Caco-2 (cell line): Measurements from ENCODE around the gene HNRNPUL1. TPM values are rescaled to one million over a fixed set of nuclear protein-coding genes. Genes with fewer than 3 reads are reported as not detected.
"Not testable (repeated sequence)": the region's sequence is repeated elsewhere in the genome, so short reads cannot be mapped to it uniquely, and the experiment has no call there.

Experiments
- BruUV-seq: library from RNA; stranded (reverse); fragments of 400-500 nt; replicated peaks from 2 replicates; lab custom pipeline; 2021; lab: Mats Ljungman, UMichigan
- CTCF ChIA-PET: fragments of 300-600 bp; sonication (Branson Sonifier 250); formaldehyde crosslinking; loops from one replicate; lab custom pipeline; 2022; ENCODE audit warnings: antibody characterized with exemption; lab: Charles Lee
- POLR2A ChIA-PET: fragments of 300-600 bp; sonication (Branson Sonifier 250); formaldehyde crosslinking; loops from one replicate; lab custom pipeline; 2022; ENCODE audit warnings: antibody characterized with exemption; lab: Charles Lee
- DNase-seq, 2 experiments: peaks; one replicate each; pipeline versions ENCODE4 v3.0.0 to v3.0.0-alpha.2; 2020 to 2022
- H3K27me3 ChIP-seq: replicated peaks from 2 replicates; pipeline ENCODE4 v1.6.0; 2011; ENCODE audit warnings: low read length; ENCODE audit not compliant: control insufficient read depth, insufficient read depth
- H3K36me3 ChIP-seq: 2 replicates; pipeline ENCODE4 v1.5.1; 2011; ENCODE audit warnings: low read length; ENCODE audit not compliant: control insufficient read depth, insufficient read depth
- H3K4me1 ChIP-seq: fragments of 250-450 bp; sonication (Bioruptor Pico); 2 replicates; pipeline ENCODE4 v1.5.1; 2020; ENCODE audit warnings: mild to moderate bottlenecking
- H3K4me3 ChIP-seq: 2 replicates; pipeline ENCODE4 v1.5.1; 2011; ENCODE audit warnings: low read depth, mild to moderate bottlenecking, control low read depth, low read length
- H3K9me3 ChIP-seq: fragments of 250-450 bp; sonication (Bioruptor Pico); 2 replicates; pipeline ENCODE4 v1.5.1; 2020; ENCODE audit warnings: mild to moderate bottlenecking, moderate library complexity
- H3K27ac Mint-ChIP-seq: one replicate; pipeline ENCODE4 v1.8.0; 2022; ENCODE audit warnings: mixed read lengths; ENCODE audit not compliant: unreplicated experiment
- H3K27me3 Mint-ChIP-seq: one replicate; pipeline ENCODE4 v1.8.0; 2022; ENCODE audit warnings: mixed read lengths; ENCODE audit not compliant: insufficient read depth, unreplicated experiment
- H3K36me3 Mint-ChIP-seq: one replicate; pipeline ENCODE4 v1.8.0; 2022; ENCODE audit warnings: mild to moderate bottlenecking, mixed read lengths; ENCODE audit not compliant: insufficient read depth, unreplicated experiment
- H3K4me1 Mint-ChIP-seq: one replicate; pipeline ENCODE4 v1.8.0; 2022; ENCODE audit warnings: low read depth, mixed read lengths; ENCODE audit not compliant: unreplicated experiment
- H3K4me3 Mint-ChIP-seq: one replicate; pipeline ENCODE4 v1.8.0; 2022; ENCODE audit warnings: mild to moderate bottlenecking, moderate library complexity, mixed read lengths; ENCODE audit not compliant: unreplicated experiment
- H3K9me3 Mint-ChIP-seq: one replicate; pipeline ENCODE4 v1.8.0; 2022; ENCODE audit warnings: mixed read lengths; ENCODE audit not compliant: unreplicated experiment
- CTCF ChIP-seq, 2 experiments: fragments of 200-600 bp in 1 of 2; IDR thresholded peaks; 1 replicate in 1 of 2; 2 replicates in 1 of 2; pipeline versions ENCODE4 v1.5.1 to v1.8.0; 2011 to 2022; ENCODE audit warnings: antibody characterized with exemption in 1 of 2, control low read depth in 1 of 2, inconsistent platforms in 1 of 2, low read depth in 1 of 2, low read length in 1 of 2, mild to moderate bottlenecking in 1 of 2, moderate library complexity in 1 of 2; ENCODE audit not compliant: insufficient read depth in 1 of 2, severe bottlenecking in 1 of 2, unreplicated experiment in 1 of 2
- intact Hi-C: fragments of 100-400 bp; cut with micrococcal nuclease; formaldehyde crosslinking; loops from one replicate; pipeline ENCODE4 v1.10.0; 2022; ENCODE audit not compliant: unreplicated experiment
- total RNA-seq: library from RNA; stranded (reverse); gene quantifications from 2 replicates; pipeline ENCODE4 v1.2.3, GENCODE V29; 2022

HNRNPUL1 gene
- total RNA-seq, 1 experiment from 2014 or later, result 322 TPM

- Mint-ChIP-seq H3K9me3 (no peaks in the 10 kb centered on the region), H3K4me3 (no peak overlapping the region), H3K36me3 (peaks cover 99% of the 10 kb centered on the region), H3K4me1 (no peaks in the 10 kb centered on the region), H3K27ac (no peak overlapping the region), H3K27me3 (no peaks in the 10 kb centered on the region)
- no TSS peak for BruUV-seq
- peaks cover 10% of the 10 kb centered on the region for H3K36me3 ChIP-seq
- no peaks in the 10 kb centered on the region for H3K27me3 ChIP-seq
- no peak for DNase-seq
- no peaks in the 10 kb centered on the region for H3K9me3 ChIP-seq
- no peak overlapping the region for H3K4me3 ChIP-seq
- CTCF ChIA-PET, result no interaction called here
- no peak for TF ChIP-seq CTCF (IDR thresholded peaks at IDR 0.05; ENCODE audit: insufficient read depth in 1 of 2, low read depth in 1 of 2, low read length in 1 of 2, severe bottlenecking in 1 of 2, unreplicated experiment in 1 of 2)
- no peaks in the 10 kb centered on the region for H3K4me1 ChIP-seq
- POLR2A ChIA-PET, result no interaction called here
- intact Hi-C loops, result no loop called here
Measured at GRCh38 chr19:41276231-41276630, 12.1 kb downstream of the HNRNPUL1 start.

GRCh38 chr19:41278478-41278877, 14.3 kb downstream of the HNRNPUL1 start:
- Mint-ChIP-seq H3K4me3 (no peak overlapping the region), H3K36me3 (peaks cover 99% of the 10 kb centered on the region), H3K9me3 (no peaks in the 10 kb centered on the region), H3K27ac (no peak overlapping the region), H3K4me1 (no peaks in the 10 kb centered on the region), H3K27me3 (no peaks in the 10 kb centered on the region)
- no peak for TF ChIP-seq CTCF (IDR thresholded peaks at IDR 0.05; ENCODE audit: insufficient read depth in 1 of 2, low read depth in 1 of 2, low read length in 1 of 2, severe bottlenecking in 1 of 2, unreplicated experiment in 1 of 2)
- Histone ChIP-seq H3K4me3 (no peak overlapping the region), H3K9me3 (no peaks in the 10 kb centered on the region), H3K27me3 (no peaks in the 10 kb centered on the region), H3K4me1 (no peaks in the 10 kb centered on the region), H3K36me3 (peaks cover 5% of the 10 kb centered on the region)
- intact Hi-C loops, result no loop called here
- no peak for DNase-seq
- no TSS peak for BruUV-seq
- POLR2A ChIA-PET, result no interaction called here
- CTCF ChIA-PET, result no interaction called here

- Mint-ChIP-seq H3K27me3 (no peaks in the 10 kb centered on the region), H3K4me3 (no peak overlapping the region), H3K9me3 (no peaks in the 10 kb centered on the region), H3K4me1 (no peaks in the 10 kb centered on the region), H3K27ac (no peak overlapping the region), H3K36me3 (peaks cover 100% of the 10 kb centered on the region)
- Histone ChIP-seq H3K36me3 (peaks cover 4% of the 10 kb centered on the region), H3K4me1 (no peaks in the 10 kb centered on the region), H3K9me3 (no peaks in the 10 kb centered on the region), H3K4me3 (no peak overlapping the region), H3K27me3 (no peaks in the 10 kb centered on the region)
- no peak for DNase-seq
- TF ChIP-seq CTCF (IDR thresholded peaks at IDR 0.05; ENCODE audit: insufficient read depth in 1 of 2, low read depth in 1 of 2, low read length in 1 of 2, severe bottlenecking in 1 of 2, unreplicated experiment in 1 of 2), result no peak
- no TSS peak for BruUV-seq
- POLR2A ChIA-PET, result no interaction called here
- intact Hi-C loops, result no loop called here
- CTCF ChIA-PET, result no interaction called here
Measured at GRCh38 chr19:41288673-41289530, 24.7 kb downstream of the HNRNPUL1 start.

- H3K27me3 Mint-ChIP-seq, H3K4me3 ChIP-seq, BruUV-seq, H3K27me3 ChIP-seq, intact Hi-C loops, H3K9me3 ChIP-seq, H3K27ac Mint-ChIP-seq, CTCF ChIA-PET, H3K4me3 Mint-ChIP-seq, POLR2A ChIA-PET, H3K4me1 ChIP-seq, H3K9me3 Mint-ChIP-seq, H3K4me1 Mint-ChIP-seq, DNase-seq: not testable (repeated sequence)
- peaks cover 12% of the 10 kb centered on the region for H3K36me3 ChIP-seq
- peaks cover 100% of the 10 kb centered on the region for H3K36me3 Mint-ChIP-seq
Measured at GRCh38 chr19:41289814-41290213, 25.6 kb downstream of the HNRNPUL1 start.
